HUDEP-2 (cell line): ENCODE measurements around the gene TNFAIP3.
A peak's percentile ranks its signal among the peaks of the same experiment; 100 is the strongest.
"Not testable (repeated sequence)": the region's sequence is repeated elsewhere in the genome, so short reads cannot be mapped to it uniquely, and the experiment has no call there.

Experiments
- DNase-seq, 76 experiments: peaks; one replicate each; lab custom pipeline; 2025; ENCODE audit not compliant: unreplicated experiment in 76 of 76; lab: John Stamatoyannopoulos, UW

Gene TNFAIP3

DNA sequence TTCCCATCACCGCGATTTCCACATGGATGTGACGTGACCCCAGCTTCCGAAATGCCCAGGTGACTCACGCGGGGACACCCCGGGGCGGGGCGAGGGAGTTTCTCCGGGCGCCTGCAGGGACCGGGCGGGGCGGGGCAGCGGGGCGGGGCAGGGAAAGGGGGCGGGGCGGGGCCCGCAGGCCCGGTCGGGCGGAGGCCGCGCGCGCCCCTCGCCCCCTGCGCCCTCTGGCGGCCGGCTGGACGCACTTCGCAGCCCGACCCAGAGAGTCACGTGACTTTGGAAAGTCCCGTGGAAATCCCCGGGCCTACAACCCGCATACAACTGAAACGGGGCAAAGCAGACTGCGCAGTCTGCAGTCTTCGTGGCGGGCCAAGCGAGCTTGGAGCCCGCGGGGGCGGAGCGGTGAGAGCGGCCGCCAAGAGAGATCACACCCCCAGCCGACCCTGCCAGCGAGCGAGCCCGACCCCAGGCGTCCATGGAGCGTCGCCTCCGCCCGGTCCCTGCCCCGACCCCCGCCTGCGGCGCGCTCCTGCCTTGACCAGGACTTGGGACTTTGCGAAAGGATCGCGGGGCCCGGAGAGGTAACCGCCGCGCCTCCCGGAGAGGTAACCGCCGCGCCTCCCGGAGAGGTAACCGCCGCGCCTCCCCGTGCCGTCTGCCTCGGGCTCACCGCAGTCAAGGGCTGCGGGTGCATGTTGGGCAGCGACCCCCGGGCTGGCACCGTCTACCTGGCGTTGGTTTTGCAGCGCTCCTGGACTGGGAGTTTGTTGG is at the start of gene TNFAIP3:
TSS of gene TNFAIP3 (plus strand) at position 346 of the 771 bp plus-strand sequence. CDS start 3,969 bp downstream, outside the sequence.
- DNase-seq = peak in 74 of 76 experiments; percentile 41 to 97 (median 89)

DNA sequence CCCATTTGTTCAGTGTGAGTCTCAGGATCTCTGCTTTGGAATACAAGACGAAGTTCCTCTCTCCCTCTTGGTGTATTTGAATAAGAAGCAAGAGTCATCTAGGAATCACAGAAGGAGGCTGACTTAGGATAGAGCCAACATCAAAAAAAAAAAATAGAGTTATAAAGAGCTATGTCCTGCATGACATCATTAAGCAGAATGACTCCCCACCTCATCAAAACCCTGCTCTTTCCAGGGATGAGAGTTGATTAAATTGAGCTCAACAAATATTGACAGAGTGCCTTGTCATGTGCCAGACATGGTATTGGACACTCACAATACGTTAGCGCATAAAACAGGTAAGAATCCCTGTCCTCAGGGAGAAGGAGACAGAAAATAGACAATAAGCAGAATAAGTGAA is 48.6 kb upstream of the TNFAIP3 start:
- no peak for DNase-seq

DNA sequence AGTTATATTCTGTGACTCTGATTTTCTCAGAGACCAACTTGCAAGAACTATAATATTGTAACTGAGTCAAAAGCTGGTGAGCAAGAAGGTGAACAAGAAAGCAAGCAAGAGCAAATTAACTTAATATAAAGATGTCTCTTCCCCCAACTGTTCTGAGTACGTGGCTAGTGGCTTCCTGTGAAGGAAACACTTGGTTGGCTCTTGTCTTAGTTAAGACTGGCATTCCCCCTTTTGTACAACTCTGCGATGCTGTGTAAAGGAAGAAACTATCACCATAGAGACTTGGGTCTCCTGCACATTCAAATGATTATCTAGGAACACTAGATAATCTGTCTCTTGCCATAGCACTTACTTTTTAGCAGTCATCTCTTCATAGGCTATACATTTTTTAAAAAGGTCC is 47.3 kb upstream of the TNFAIP3 start:
- DNase-seq = no peak

DNA sequence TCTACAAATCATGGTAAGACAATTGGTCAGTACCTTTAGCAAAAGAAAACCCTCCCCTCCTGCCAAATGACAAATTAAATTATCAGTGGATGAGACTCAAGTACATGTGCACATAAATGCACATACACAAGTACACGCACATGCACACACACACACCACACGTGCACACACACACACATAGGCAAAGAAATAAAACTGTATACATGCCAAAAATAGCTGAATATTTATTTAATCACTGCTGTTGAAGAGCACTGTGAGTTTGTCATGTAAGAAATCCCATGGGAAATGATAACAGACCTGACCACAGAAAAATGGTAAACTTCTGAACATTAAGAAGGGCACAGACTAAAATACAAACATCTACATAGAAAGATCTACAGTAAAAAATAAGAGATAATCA is 46.6 kb upstream of the TNFAIP3 start:
- no peak for DNase-seq

DNA sequence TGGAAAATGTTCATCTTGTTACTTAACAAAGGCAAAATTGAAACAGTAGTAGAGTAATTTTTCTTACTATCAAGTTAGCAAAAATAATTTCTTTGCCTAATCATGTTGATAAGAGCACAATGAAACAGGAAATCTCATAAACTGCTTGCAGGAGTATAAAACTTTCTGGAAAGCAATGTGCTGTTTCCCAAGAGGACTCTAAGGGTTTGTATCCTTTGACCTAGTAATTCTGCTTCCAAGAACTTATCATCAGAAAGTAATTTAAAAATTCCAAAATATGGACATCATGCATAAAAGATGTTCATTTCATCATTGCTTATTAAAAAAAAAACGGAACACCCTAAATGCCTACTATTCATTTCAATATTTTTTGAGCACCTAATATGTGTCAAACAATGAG is 46.1 kb upstream of the TNFAIP3 start:
- no peak for DNase-seq

DNA sequence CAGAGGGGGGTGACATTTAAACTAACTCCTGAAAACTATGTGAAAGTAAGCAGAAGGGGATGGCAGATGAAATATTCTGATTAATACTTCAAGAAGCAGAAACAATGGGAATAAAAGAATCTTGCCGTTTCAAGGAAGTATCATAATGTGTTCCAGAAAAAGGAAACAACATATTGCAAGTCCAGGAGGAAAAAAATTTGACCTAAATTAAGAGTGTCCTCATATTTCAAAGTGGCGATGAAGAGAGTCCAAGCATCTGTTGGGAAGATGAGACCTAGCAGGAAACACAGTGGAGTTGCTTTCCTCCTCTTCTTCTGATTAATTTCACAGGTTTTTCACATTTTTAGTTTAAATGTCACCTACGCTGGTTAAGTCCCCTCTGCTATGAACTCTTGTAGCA is 45.6 kb upstream of the TNFAIP3 start:
- no peak for DNase-seq

DNA sequence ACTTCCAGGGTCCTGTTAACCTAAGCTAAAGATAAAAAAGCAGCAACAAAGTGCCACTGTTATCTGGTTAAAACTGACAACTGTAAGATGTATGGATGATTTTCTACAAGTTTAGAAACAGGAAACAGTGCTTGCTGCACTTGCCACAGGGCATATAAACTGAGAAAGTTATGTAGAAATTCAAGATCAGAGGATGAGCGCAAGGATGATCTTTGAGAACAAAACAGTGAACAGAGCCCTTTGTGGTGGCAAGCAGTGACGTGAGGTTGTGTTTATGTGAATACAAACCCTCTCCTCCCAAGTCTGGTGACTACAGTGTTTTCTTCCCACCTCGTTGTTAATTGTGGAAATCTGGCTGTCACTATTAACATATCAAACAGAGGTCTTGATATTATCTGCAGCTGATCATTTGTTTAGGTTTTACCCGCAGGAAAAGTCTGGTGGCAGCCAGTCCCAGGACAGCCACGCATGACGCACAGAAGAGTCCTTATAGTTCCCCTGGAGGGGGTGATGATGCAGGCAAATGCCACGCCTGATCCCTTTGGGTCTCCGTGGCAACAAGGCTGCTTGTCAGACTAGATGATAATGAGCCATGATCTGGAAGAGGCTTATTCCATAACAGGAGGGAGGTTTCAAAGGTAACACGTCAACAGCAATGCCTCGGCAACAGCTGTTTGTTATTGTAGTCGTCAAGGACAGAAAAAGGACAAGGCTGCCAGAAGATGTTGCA is 43.1 kb upstream of the TNFAIP3 start:
- peak in 1 of 76 experiments; percentile 64 for DNase-seq

DNA sequence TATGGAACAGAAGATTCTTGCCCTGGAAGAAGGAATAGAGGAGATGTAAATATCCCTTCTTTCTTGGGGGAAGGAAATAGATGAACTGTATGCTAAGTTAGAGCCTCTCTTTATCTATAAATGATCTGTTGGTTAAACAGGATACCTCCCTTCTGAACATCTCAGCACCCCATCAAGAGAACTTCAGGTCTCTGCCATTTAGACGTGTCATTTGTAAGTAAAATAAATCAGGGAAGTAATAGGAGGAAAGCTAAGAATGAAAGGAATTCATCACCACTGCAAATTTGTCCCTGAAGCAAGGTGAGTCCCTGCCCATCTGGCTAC is 42.5 kb upstream of the TNFAIP3 start:
- no peak for DNase-seq

DNA sequence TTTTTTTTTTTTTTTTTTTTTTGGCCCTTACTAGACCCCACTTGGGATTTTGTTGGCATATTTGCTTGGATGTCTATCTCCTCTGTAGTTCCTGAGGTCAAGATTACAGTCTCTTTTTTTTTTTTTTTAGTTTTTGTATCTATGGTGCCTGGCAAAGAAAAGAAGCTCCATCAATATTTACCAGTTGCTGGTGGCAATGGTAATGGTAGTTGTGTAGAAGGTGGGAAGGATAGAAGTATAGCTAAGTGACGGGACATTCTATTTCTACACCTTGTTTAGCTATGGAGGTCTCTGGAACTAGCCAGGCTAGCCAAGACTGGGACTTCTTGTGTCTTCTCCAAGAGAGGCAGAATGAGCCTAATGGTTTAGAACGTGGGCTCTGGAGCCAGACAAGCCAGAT is 42.2 kb upstream of the TNFAIP3 start:
- DNase-seq = no peak

DNA sequence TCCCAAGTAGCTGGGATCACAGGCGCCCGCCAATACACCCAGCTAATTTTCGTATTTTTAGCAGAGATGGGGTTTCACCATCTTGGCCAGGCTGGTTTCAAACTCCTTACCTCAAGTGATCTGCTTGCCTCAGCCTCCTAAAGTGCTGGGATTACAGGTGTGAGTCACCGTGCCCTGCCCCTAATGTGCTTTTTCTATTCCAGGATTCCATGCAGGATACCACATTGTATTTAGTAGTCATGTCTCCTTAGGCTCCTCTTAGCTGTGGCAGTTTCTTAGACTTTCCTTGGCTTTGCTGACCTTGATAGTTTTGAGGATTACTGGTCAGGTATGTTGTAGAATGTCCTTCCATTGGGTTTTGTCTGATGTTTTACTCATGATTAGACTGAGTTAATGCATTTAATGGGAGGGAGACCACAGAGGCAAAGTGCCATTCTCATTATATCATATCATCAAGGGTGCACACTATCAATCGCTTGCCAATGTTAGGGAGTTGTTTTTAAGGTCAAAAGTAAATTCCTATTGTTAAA is 39.6 kb upstream of the TNFAIP3 start:
- no peak for DNase-seq

DNA sequence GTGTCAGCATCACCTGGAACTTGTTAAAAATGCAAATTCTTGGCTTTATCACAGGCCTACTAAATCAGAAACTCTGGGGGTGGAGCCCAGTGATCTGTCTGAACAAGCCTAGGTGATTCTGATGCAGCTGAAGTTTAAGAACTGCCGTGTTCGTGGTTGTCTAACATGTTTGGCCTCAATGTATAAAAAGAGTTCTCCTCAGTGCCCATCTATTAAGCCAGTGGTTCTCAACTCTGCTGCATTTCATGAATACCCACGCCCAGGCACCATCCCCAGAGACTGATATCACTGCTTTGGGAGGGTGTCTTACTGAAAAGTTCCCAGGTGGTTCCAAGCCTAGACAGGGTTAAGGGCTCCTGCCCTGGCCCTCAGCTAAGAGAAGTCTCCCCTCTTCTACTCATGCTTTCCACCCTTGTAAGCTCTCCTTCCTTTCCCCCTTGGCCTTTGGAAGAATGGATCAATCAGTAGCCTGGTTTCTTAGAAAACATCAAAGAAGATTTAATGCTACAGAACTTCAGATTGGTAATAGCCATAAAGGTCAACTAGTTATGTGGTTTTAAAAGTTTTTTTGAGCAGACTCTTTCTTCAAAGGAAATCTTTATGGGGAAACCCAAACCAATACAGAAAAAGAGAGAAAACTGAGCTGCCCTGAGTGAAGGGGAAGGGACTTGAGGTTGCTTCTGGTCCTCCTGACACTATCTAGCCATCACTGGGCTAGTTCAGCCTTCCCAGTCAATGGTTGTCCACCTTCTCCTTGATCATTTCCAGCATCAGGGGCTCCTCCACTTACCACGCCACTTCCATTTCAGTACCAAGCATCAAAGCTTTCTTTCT is 38.9 kb upstream of the TNFAIP3 start:
- no peak for DNase-seq

DNA sequence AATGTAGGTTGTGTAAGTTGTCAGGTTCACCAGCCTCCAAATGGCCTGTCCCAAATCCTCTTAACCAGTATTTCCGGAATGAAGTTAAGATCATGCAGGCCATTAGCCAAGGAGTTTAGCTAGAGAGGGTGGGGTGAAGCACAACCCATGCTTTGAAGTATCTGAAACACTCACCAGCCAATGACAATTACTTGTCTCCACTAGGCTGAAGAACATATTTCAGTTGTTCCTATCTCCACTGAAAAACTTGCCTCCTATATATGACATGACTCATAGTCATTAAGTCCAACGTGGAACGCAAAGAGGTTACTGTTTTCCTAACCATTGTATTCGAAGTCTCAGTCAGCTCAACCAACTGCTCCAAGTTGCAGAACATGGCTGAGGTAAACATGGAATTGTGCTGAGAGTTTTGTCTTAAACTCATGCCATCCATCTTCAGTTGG is 37.4 kb upstream of the TNFAIP3 start:
- DNase-seq = no peak

DNA sequence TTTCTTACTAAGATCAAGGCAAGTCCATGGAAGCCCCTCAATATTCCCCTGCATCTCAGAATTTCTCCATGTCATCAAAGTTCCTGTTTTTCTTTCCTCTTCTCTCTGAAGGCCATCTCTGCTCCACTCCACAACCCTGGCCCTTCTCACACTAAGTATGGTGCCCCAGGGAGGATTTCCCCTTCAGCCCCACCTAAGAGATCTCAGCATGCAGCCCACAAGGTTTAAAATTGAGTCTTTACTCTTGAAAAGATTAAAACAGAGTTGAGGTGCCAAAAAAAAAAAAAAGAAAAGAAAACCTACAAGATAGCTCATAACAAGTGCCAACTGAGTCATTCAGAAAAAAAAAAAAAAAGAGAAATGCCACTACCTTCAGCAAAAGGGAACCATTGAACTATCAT is 36.5 kb upstream of the TNFAIP3 start:
- no peak for DNase-seq

DNA sequence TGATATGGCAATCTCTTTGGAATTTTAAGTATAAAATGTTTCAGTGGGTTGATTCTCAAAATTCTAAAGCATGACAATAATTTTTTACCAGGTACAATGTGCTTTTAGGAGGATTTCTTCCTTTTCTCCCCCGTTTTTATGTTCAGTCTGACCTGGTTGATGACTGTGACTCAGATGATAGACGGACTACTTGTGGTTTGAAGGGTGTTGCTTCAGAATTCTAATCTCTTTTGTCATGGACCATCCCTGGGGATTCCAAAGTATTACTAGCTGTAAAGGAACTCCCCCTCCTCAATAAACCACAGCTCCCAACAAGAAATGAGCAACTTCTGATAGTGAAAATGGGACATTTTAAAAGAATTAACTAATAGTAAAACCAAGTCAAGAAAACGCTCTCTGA is 34.9 kb upstream of the TNFAIP3 start:
- no peak for DNase-seq

DNA sequence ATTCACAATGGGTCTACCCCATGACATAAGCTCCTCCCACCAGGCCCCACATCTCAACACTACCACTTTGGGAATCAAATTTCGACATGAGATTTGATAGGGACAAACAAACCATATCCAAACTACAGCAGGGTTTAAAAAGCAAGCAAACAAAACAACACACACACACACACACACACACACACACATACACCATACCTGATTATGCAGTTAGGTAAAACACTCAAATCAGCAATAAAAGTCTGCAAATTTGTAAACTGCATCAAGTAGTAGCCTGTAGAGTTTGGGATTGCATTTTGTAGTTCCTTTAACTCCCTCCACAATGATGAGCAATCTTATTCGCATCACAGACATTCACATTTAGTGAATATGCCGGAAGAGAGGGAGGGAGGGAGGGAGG is 32.6 kb upstream of the TNFAIP3 start:
- DNase-seq = no peak

DNA sequence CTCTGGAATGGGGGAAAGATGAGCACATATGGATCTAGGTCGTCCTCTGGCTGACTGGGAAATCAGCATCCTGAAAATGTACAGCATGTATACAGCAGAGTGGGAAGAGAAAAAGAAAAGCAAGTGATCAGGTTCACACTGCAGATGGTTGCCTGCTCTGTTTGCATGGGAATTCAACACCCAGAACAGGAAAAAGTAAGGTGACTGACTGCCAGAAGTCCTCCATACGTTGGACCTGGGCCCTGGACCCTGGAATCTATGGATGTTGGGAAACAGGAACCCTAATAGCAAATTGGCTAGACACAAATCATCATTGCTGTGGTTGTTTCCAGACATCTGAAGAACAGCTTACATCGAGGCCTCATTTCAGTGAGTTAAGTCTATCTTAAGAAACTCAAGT is 30.3 kb upstream of the TNFAIP3 start:
- no peak for DNase-seq

DNA sequence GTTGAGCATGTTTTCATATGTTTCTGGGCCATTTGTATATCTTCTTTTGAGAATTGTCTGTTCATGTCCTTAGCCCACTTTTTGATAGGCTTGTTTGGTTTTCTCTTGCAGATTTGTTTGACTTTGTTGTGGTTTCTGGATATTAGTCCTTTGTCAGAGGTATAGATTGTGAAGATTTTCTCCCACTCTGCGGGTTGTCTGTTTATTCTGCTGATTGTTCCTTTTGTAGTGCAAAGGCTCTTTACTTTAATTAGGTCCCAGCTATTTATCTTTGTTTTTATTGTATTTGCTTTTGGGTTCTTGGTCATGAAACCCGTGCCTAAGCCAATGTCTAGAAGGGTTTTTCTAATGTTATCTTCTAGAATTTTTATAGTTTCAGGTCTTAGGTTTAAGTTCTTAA is 29.0 kb upstream of the TNFAIP3 start:
- not testable (repeated sequence) for DNase-seq

DNA sequence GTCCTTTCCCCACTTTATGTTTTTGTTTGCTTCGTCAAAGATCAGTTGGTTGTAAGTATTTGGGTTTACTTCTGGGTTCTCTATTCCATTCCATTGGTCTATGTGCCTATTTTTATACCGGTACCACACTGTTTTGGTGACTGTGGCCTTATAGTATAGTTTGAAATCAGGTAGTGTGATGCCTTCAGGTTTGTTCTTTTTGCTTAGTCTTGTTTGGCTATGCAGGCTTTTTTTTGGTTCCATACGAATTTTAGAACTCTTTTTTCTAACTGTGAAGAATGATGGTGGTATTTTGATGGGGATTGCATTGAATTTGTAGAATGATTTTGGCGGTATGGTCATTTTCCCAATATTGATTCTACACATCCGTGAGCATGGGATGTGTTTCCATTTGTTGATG is 28.5 kb upstream of the TNFAIP3 start:
- DNase-seq = not testable (repeated sequence)

DNA sequence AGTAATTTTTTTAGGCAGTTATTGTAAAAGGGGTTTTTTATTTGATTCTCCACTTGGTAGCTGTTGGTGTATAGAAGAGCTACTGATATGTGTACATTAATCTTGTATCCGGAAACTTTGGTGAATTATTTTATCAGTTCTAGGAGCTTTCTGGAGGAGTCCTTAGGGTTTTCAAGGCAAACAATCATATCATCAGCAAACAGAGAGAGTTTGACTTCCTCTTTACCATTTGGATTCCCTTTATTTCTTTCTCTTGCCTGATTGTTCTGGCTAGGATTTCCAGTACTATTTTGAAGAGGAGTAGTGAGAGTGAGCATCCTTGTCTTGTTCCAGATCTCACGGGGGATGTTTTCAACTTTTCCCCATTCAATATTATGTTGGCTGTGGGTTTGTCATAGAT is 28.0 kb upstream of the TNFAIP3 start:
- DNase-seq = no peak

DNA sequence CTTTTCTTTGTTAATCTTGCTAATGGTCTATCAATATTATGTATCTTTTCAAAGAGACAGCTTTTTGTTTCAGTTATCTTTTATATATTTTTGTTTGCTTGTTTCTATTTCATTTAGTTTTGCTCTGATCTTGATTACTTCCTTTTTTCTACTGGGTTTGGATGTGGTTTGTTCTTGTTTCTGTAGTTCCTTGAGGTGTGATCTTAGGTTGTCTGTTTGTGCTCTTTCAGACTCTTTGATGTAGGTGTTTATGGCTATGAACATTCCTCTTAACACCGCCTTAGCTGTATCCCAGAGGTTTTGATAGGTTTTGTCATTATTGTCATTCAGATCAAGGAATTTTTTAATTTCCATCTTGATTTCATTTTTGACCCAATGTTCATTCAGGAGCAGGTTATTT is 26.8 kb upstream of the TNFAIP3 start:
- no peak for DNase-seq

DNA sequence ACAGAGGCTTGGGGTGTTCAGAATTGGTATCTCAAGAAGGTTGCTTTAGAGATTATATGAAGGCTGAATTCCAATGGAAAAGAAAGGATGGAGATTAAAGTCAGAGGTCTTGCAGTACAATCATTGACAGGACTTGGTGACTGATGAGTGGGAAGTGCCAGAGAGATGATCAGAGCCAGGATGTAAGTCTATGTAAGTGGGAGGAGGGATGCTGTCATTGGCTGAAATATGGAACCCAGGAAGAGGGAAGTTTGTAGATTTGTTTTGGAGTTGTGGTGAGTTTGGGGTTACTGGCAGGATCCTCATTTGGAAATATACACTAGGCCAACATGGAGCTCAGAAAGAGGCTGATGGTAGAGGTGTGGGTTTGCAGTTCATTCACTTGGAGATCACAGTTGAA is 23.8 kb upstream of the TNFAIP3 start:
- DNase-seq = no peak
